Kidney capillary endothelial cell (primary cell): Measurements from ENCODE around the gene MEI1.

Source experiments
- DNase-seq: peaks from one replicate; pipeline ENCODE4 v3.0.0-alpha.2; 2018; ENCODE audit warnings: low spot score

Gene MEI1

GRCh38 chr22:41787331-41787730 lies 88.0 kb downstream of the MEI1 start:
- DNase-seq, result no peak

- no peak for DNase-seq
Observed at GRCh38 chr22:41793871-41794270, 94.6 kb downstream of the MEI1 start.

GRCh38 chr22:41798736-41799135 lies 99.4 kb downstream of the MEI1 start:
- no peak for DNase-seq

- no peak for DNase-seq
Observed at GRCh38 chr22:41799486-41800347, 100.4 kb downstream of the MEI1 start.

GRCh38 chr22:41800348-41801146 lies 101.2 kb downstream of the MEI1 start, which contains the start of gene CCDC134:
TSS of gene CCDC134 (plus strand) at chr22:41800679. CDS start at chr22:41808891, 8,212 bp downstream.
- peak; percentile 81 for DNase-seq

GRCh38 chr22:41801147-41801819 lies 102.0 kb downstream of the MEI1 start:
- DNase-seq, result no peak

GRCh38 chr22:41801886-41802285 lies 102.6 kb downstream of the MEI1 start:
- DNase-seq, result no peak

GRCh38 chr22:41805639-41806038 lies 106.3 kb downstream of the MEI1 start:
- DNase-seq, result no peak

- no peak for DNase-seq
Observed at GRCh38 chr22:41808400-41808799, 109.1 kb downstream of the MEI1 start.

GRCh38 chr22:41810022-41810421 lies 110.7 kb downstream of the MEI1 start:
- DNase-seq, result no peak

- DNase-seq, result no peak
Observed at GRCh38 chr22:41812805-41813545, 113.7 kb downstream of the MEI1 start.

GRCh38 chr22:41813726-41814410 lies 114.6 kb downstream of the MEI1 start:
- no peak for DNase-seq

GRCh38 chr22:41815716-41816115 lies 116.4 kb downstream of the MEI1 start:
- no peak for DNase-seq

GRCh38 chr22:41816241-41816640 lies 116.9 kb downstream of the MEI1 start:
- no peak for DNase-seq

GRCh38 chr22:41816871-41817270 lies 117.6 kb downstream of the MEI1 start:
- no peak for DNase-seq

- DNase-seq, result no peak
Observed at GRCh38 chr22:41818011-41818410, 118.7 kb downstream of the MEI1 start.

GRCh38 chr22:41818596-41818995 lies 119.3 kb downstream of the MEI1 start:
- no peak for DNase-seq

GRCh38 chr22:41819257-41819656 lies 120.0 kb downstream of the MEI1 start:
- no peak for DNase-seq

GRCh38 chr22:41820447-41820846 lies 121.1 kb downstream of the MEI1 start:
- no peak for DNase-seq

- DNase-seq, result no peak
Observed at GRCh38 chr22:41821471-41822316, 122.4 kb downstream of the MEI1 start.
